ENCODE data around the gene UFD1.

UFD1 gene

GRCh38 chr22:19419464-19420178 is 59.4 kb downstream of the UFD1 start:
- Histone ChIP-seq H3K79me2 (ENCODE audit: control insufficient read depth, insufficient read depth, low read length, unreplicated experiment) (peaks cover 82% of the 10 kb centered on the region), H3K27ac (ENCODE audit: low read depth, low read length) (no peak overlapping the region), H2AFZ (ENCODE audit: low read length, unreplicated experiment) (no peak overlapping the region), H3K4me1 (ENCODE audit: control insufficient read depth, insufficient read depth, low read length, unreplicated experiment) (no peaks in the 10 kb centered on the region), H3K36me3 (ENCODE audit: insufficient read depth, low read length) (no peaks in the 10 kb centered on the region), H3K27me3 (ENCODE audit: insufficient read depth, low read length) (no peaks in the 10 kb centered on the region), H3K4me3 (ENCODE audit: low read depth, low read length) (no peak overlapping the region)

DNA sequence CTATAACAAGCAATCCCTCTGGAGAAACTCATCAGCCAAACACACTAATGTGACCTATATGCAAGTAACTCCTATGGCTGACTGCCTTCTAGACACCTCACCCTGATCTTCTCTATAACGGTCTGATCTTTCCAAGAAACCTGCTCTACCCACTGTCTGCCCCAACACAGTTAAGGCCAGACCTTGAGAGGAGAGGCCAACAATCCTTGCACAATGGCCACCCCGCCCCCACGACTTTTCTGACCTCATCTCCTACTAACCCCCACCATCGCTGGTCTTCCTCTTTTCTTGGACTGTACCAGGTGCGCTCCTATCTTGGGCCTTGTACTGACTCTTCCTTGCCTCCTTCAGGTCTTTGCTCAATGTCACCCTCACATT is 59.9 kb downstream of the UFD1 start:
- Histone ChIP-seq H3K4me3 (ENCODE audit: low read depth, low read length) (no peak overlapping the region), H3K36me3 (ENCODE audit: insufficient read depth, low read length) (no peaks in the 10 kb centered on the region), H3K4me1 (ENCODE audit: control insufficient read depth, insufficient read depth, low read length, unreplicated experiment) (no peaks in the 10 kb centered on the region), H3K27me3 (ENCODE audit: insufficient read depth, low read length) (no peaks in the 10 kb centered on the region), H2AFZ (ENCODE audit: low read length, unreplicated experiment) (no peak overlapping the region), H3K27ac (ENCODE audit: low read depth, low read length) (no peak overlapping the region), H3K79me2 (ENCODE audit: control insufficient read depth, insufficient read depth, low read length, unreplicated experiment) (peaks cover 80% of the 10 kb centered on the region)

GRCh38 chr22:19412923-19413322 is 66.1 kb downstream of the UFD1 start:
- H3K79me2 ChIP-seq (ENCODE audit: control insufficient read depth, insufficient read depth, low read length, unreplicated experiment), result peaks cover 53% of the 10 kb centered on the region
- no peak overlapping the region for H3K4me3 ChIP-seq (ENCODE audit: low read depth, low read length)
- H3K4me1 ChIP-seq (ENCODE audit: control insufficient read depth, insufficient read depth, low read length, unreplicated experiment), result no peaks in the 10 kb centered on the region
- no peaks in the 10 kb centered on the region for H3K27me3 ChIP-seq (ENCODE audit: insufficient read depth, low read length)
- H3K36me3 ChIP-seq (ENCODE audit: insufficient read depth, low read length), result no peaks in the 10 kb centered on the region
- H2AFZ ChIP-seq (ENCODE audit: low read length, unreplicated experiment), result no peak overlapping the region
- H3K27ac ChIP-seq (ENCODE audit: low read depth, low read length), result no peak overlapping the region

- Histone ChIP-seq H2AFZ (ENCODE audit: low read length, unreplicated experiment) (no peak overlapping the region), H3K79me2 (ENCODE audit: control insufficient read depth, insufficient read depth, low read length, unreplicated experiment) (peaks cover 48% of the 10 kb centered on the region), H3K4me1 (ENCODE audit: control insufficient read depth, insufficient read depth, low read length, unreplicated experiment) (no peaks in the 10 kb centered on the region), H3K36me3 (ENCODE audit: insufficient read depth, low read length) (no peaks in the 10 kb centered on the region), H3K4me3 (ENCODE audit: low read depth, low read length) (no peak overlapping the region), H3K27ac (ENCODE audit: low read depth, low read length) (no peak overlapping the region), H3K27me3 (ENCODE audit: insufficient read depth, low read length) (no peaks in the 10 kb centered on the region)
Observed at GRCh38 chr22:19412478-19412877, 66.5 kb downstream of the UFD1 start.

DNA sequence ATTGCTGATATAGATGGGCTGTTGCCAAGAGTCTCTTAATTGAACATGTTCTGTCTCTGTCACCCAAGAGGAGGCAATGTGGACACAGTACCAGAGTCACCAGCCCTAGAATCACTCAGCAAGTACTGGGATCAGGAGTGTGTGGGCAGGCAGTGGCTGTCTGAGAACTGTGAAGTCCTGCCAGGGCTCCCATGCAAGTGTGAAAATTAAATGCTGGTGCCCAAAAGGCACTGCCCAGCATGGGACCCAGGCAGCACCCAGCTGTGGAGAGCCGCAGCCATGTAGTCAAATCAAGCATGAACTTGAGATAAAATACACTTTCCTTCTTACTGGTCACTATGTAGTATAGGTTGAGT is 67.3 kb downstream of the UFD1 start:
- Histone ChIP-seq H3K27ac (ENCODE audit: low read depth, low read length) (no peak overlapping the region), H3K4me1 (ENCODE audit: control insufficient read depth, insufficient read depth, low read length, unreplicated experiment) (no peaks in the 10 kb centered on the region), H3K4me3 (ENCODE audit: low read depth, low read length) (no peak overlapping the region), H2AFZ (ENCODE audit: low read length, unreplicated experiment) (no peak overlapping the region), H3K79me2 (ENCODE audit: control insufficient read depth, insufficient read depth, low read length, unreplicated experiment) (peaks cover 40% of the 10 kb centered on the region), H3K27me3 (ENCODE audit: insufficient read depth, low read length) (no peaks in the 10 kb centered on the region), H3K36me3 (ENCODE audit: insufficient read depth, low read length) (no peaks in the 10 kb centered on the region)

DNA sequence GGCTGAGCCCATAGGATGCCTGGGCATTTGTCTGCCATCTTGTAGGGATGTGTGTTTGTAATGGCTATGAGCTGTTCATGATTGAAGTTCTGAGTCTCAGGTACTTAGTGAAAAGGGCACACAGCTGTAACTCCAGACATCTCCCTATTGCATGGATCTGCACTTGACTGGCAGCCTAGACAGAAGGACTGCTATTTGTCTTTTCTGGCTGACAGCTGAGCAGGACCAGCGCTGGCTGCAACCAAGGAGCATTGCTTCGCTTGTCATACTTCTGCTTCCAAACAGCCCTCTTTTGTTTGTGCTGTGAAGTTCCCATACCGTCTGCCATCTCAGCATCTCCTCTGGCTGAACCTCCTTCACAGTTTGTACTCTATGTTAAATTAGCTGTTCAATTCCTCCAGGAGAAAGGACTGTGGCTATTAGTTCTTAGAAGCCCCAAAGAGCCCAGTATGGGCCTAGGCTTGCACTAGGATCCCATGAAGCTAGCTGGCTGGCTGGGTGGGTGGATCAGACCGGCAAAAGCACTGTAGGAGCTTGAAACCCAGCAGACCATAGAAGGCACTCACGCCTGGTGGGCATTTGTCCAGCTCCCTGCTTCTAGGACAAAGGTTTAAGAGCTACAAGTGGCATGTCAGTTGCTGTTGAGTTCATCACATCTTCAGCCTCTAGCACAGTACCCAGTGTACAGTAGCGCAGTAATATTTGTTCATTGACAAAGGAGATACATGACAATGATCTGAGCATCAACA is 67.9 kb downstream of the UFD1 start:
- Histone ChIP-seq H3K27ac (ENCODE audit: low read depth, low read length) (no peak overlapping the region), H3K4me3 (ENCODE audit: low read depth, low read length) (no peak overlapping the region), H3K27me3 (ENCODE audit: insufficient read depth, low read length) (no peaks in the 10 kb centered on the region), H3K4me1 (ENCODE audit: control insufficient read depth, insufficient read depth, low read length, unreplicated experiment) (no peaks in the 10 kb centered on the region), H3K79me2 (ENCODE audit: control insufficient read depth, insufficient read depth, low read length, unreplicated experiment) (peaks cover 35% of the 10 kb centered on the region), H3K36me3 (ENCODE audit: insufficient read depth, low read length) (no peaks in the 10 kb centered on the region), H2AFZ (ENCODE audit: low read length, unreplicated experiment) (no peak overlapping the region)

DNA sequence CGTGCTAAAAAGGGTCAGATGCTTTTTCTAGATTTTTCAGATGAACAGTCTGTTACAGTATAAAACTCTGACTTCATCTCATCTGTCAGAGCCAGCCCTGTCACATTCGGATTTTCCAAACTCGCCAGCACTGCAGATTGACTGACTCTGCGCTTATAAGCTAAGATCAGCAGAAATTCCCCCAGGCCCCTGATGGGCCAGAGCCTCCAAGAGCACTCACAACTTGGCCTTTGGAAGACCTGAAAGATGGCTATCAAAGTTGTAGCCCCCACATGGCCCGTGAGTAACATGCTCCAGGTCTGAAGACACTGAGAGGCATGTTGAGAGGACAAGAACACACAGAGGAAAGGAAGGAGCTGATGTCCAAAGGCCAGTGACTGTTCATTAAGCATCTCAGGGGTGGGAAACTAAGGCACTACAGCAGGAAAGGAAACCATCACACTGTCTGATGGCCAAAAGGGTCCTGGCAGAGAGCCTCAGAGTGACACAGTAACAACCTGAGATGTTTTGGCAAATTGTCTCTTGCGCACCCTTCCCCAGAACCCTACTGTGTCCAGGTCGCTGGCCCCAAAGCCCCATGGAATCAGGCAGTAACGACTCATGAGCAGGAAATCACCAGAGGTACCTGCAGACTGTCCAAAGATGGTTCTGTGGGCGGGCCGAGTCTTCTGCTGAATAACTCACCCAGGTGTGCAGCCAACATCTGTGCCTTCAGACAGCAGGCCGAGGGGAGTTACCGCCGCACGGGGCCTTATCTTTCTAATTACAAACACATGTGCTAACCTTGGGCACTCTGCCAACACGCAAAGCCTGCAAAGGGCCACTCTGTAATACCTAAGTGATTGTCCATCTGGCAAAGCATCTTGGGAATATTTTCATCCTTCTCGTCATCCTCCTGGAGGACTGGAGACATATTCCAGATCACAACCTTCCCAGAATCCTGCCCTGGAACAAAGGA is 71.1 kb downstream of the UFD1 start:
- H3K27ac ChIP-seq (ENCODE audit: low read depth, low read length), result no peak overlapping the region
- no peak overlapping the region for H2AFZ ChIP-seq (ENCODE audit: low read length, unreplicated experiment)
- no peak overlapping the region for H3K4me3 ChIP-seq (ENCODE audit: low read depth, low read length)
- H3K79me2 ChIP-seq (ENCODE audit: control insufficient read depth, insufficient read depth, low read length, unreplicated experiment), result peaks cover 17% of the 10 kb centered on the region
- H3K4me1 ChIP-seq (ENCODE audit: control insufficient read depth, insufficient read depth, low read length, unreplicated experiment), result no peaks in the 10 kb centered on the region
- H3K27me3 ChIP-seq (ENCODE audit: insufficient read depth, low read length), result no peaks in the 10 kb centered on the region
- H3K36me3 ChIP-seq (ENCODE audit: insufficient read depth, low read length), result no peaks in the 10 kb centered on the region

- Histone ChIP-seq H3K27ac (ENCODE audit: low read depth, low read length) (no peak overlapping the region), H3K27me3 (ENCODE audit: insufficient read depth, low read length) (no peaks in the 10 kb centered on the region), H3K4me3 (ENCODE audit: low read depth, low read length) (no peak overlapping the region), H3K79me2 (ENCODE audit: control insufficient read depth, insufficient read depth, low read length, unreplicated experiment) (peaks cover 6% of the 10 kb centered on the region), H2AFZ (ENCODE audit: low read length, unreplicated experiment) (no peak overlapping the region), H3K4me1 (ENCODE audit: control insufficient read depth, insufficient read depth, low read length, unreplicated experiment) (no peaks in the 10 kb centered on the region), H3K36me3 (ENCODE audit: insufficient read depth, low read length) (no peaks in the 10 kb centered on the region)
Observed at GRCh38 chr22:19406846-19407245, 72.1 kb downstream of the UFD1 start.

DNA sequence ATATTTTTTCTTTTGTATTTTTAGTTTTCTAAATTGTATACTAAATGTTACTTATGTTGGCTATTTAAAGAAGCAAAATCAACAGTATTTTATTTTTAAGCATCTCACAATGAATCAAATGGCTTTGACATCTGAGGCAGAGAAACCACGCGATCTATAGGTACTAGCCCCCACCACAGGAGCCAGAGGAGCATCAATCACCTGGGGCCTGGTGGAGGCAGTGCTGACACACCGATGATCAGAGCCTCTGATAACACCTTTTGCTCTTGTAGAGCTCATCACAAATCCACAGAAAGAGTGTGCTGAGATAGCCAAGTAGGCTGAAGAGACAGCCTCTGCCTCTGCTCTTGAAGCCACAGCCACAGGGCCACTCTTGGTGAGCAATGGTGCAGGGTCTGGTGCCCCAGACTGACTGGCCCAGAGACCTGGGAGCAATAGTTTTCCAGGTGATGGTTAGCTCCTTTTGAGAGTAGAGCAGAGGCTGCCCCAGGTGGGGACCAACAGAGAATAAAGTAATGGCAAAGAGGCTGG is 72.6 kb downstream of the UFD1 start:
- Histone ChIP-seq H2AFZ (ENCODE audit: low read length, unreplicated experiment) (no peak overlapping the region), H3K36me3 (ENCODE audit: insufficient read depth, low read length) (no peaks in the 10 kb centered on the region), H3K4me1 (ENCODE audit: control insufficient read depth, insufficient read depth, low read length, unreplicated experiment) (no peaks in the 10 kb centered on the region), H3K27me3 (ENCODE audit: insufficient read depth, low read length) (no peaks in the 10 kb centered on the region), H3K27ac (ENCODE audit: low read depth, low read length) (no peak overlapping the region), H3K4me3 (ENCODE audit: low read depth, low read length) (no peak overlapping the region), H3K79me2 (ENCODE audit: control insufficient read depth, insufficient read depth, low read length, unreplicated experiment) (peaks cover under 1% of the 10 kb centered on the region)

GRCh38 chr22:19405652-19406051 is 73.3 kb downstream of the UFD1 start:
- Histone ChIP-seq H3K27me3 (ENCODE audit: insufficient read depth, low read length) (no peaks in the 10 kb centered on the region), H3K79me2 (ENCODE audit: control insufficient read depth, insufficient read depth, low read length, unreplicated experiment) (no peaks in the 10 kb centered on the region), H3K27ac (ENCODE audit: low read depth, low read length) (no peak overlapping the region), H3K4me1 (ENCODE audit: control insufficient read depth, insufficient read depth, low read length, unreplicated experiment) (no peaks in the 10 kb centered on the region), H2AFZ (ENCODE audit: low read length, unreplicated experiment) (no peak overlapping the region), H3K36me3 (ENCODE audit: insufficient read depth, low read length) (no peaks in the 10 kb centered on the region), H3K4me3 (ENCODE audit: low read depth, low read length) (no peak overlapping the region)
